OCI-LY7 (cell line): ENCODE results near the gene CCDC81. TPM values are rescaled to one million over a fixed set of nuclear protein-coding genes. Genes with fewer than 3 reads are reported as not detected.

Source experiments
- BruUV-seq: library from RNA; stranded (reverse); fragments of 400-500 nt; replicated peaks from 2 replicates; lab custom pipeline; 2021; lab: Mats Ljungman, UMichigan
- CTCF ChIA-PET: fragments of 300-600 bp; sonication (Branson Sonifier 250); formaldehyde crosslinking; loops from one replicate; lab custom pipeline; 2022; ENCODE audit warnings: antibody characterized with exemption; ENCODE audit not compliant: unreplicated experiment; lab: Charles Lee
- POLR2A ChIA-PET: fragments of 300-600 bp; sonication (Branson Sonifier 250); formaldehyde crosslinking; loops from one replicate; lab custom pipeline; 2022; ENCODE audit warnings: antibody characterized with exemption; lab: Charles Lee
- DNase-seq: peaks from one replicate; pipeline ENCODE4 v3.0.0-alpha.2; 2015; ENCODE audit warnings: low spot score
- H2AFZ ChIP-seq: fragments of 200-600 bp; sonication (generic), shearing (Covaris generic); 2 replicates; pipeline ENCODE4 v1.6.1; 2014; ENCODE audit warnings: mild to moderate bottlenecking, antibody characterized with exemption, low read length, moderate library complexity
- H3K27ac ChIP-seq: fragments of 200-600 bp; sonication (generic); 2 replicates; pipeline ENCODE4 v1.5.1; 2014; ENCODE audit warnings: mixed run types, low read depth, mild to moderate bottlenecking, moderate library complexity, low read length, inconsistent platforms; ENCODE audit not compliant: poor library complexity, severe bottlenecking
- H3K36me3 ChIP-seq: fragments of 200-600 bp; sonication (generic); 2 replicates; pipeline ENCODE4 v1.6.1; 2014; ENCODE audit warnings: mild to moderate bottlenecking, antibody characterized with exemption, low read length, moderate library complexity, mixed read lengths; ENCODE audit not compliant: insufficient read depth
- H3K4me1 ChIP-seq: fragments of 200-600 bp; sonication (generic); 2 replicates; pipeline ENCODE4 v1.5.1; 2014; ENCODE audit warnings: mild to moderate bottlenecking, low read length; ENCODE audit not compliant: insufficient read depth, poor library complexity, severe bottlenecking
- H3K4me2 ChIP-seq: fragments of 200-600 bp; sonication (generic); 2 replicates; pipeline ENCODE4 v1.6.1; 2014; ENCODE audit warnings: mild to moderate bottlenecking, low read length
- H3K4me3 ChIP-seq: fragments of 200-600 bp; sonication (generic); 2 replicates; pipeline ENCODE4 v1.5.1; 2014; ENCODE audit warnings: mild to moderate bottlenecking, low read depth, low read length; ENCODE audit not compliant: poor library complexity, severe bottlenecking
- H3K79me2 ChIP-seq: fragments of 200-600 bp; sonication (generic); 2 replicates; pipeline ENCODE4 v1.6.1; 2016; ENCODE audit warnings: low read depth, mild to moderate bottlenecking, low read length, moderate library complexity, mixed read lengths; ENCODE audit not compliant: insufficient read depth
- H3K9me2 ChIP-seq: fragments of 200-600 bp; sonication (generic); 2 replicates; pipeline ENCODE4 v1.6.1; 2016; ENCODE audit warnings: mild to moderate bottlenecking, low read length, mixed read lengths; ENCODE audit not compliant: insufficient read depth
- H3K9me3 ChIP-seq: fragments of 200-600 bp; sonication (generic); 2 replicates; pipeline ENCODE4 v1.6.1; 2014; ENCODE audit warnings: mild to moderate bottlenecking, mixed run types, low read length, mixed read lengths
- H4K20me1 ChIP-seq: fragments of 200-600 bp; sonication (generic); 2 replicates; pipeline ENCODE4 v1.6.1; 2014; ENCODE audit warnings: mild to moderate bottlenecking, antibody characterized with exemption, low read length, moderate library complexity, mixed read lengths; ENCODE audit not compliant: insufficient read depth
- CTCF ChIP-seq: fragments of 200-600 bp; sonication (generic); conservative IDR thresholded peaks from 2 replicates; pipeline ENCODE4 v1.5.1; 2014; ENCODE audit warnings: mild to moderate bottlenecking, antibody characterized with exemption, low read length, moderate library complexity, mixed read lengths
- EZH2phosphoT487 ChIP-seq: fragments of 200-600 bp; sonication (generic); IDR thresholded peaks from 2 replicates; pipeline ENCODE4 v1.6.1; 2018; ENCODE audit warnings: low read depth, borderline replicate concordance, mild to moderate bottlenecking, mixed run types, antibody characterized with exemption, low read length, moderate library complexity, mixed read lengths
- intact Hi-C: fragments of 100-400 bp; cut with micrococcal nuclease; formaldehyde crosslinking; loops from one replicate; pipeline ENCODE4 v1.10.0; 2022; ENCODE audit not compliant: unreplicated experiment
- total RNA-seq, 2 experiments: library from RNA; depleted of rRNA in 1 of 2; stranded (reverse); fragments of >200 nt in 1 of 2; shearing (Covaris generic) in 1 of 2; gene quantifications; 2 replicates each; pipeline ENCODE4 v1.2.3, GENCODE V29; 2014 to 2022

The CCDC81 gene
- total RNA-seq, 2 experiments from 2014 or later, result 0.41 to 1.0 TPM

- no peak overlapping the region for H2AFZ ChIP-seq
- no peak for DNase-seq
- H3K9me2 ChIP-seq, result no peaks in the 10 kb centered on the region
- POLR2A ChIA-PET, result no interaction called here
- no peak overlapping the region for H3K4me3 ChIP-seq
- TF ChIP-seq EZH2phosphoT487 (no peak), CTCF (peak; percentile 34; the same call in 1 of the 2 replicates)
- no peak overlapping the region for H3K4me2 ChIP-seq
- H3K4me1 ChIP-seq, result no peaks in the 10 kb centered on the region
- H3K9me3 ChIP-seq, result no peaks in the 10 kb centered on the region
- H3K79me2 ChIP-seq, result no peaks in the 10 kb centered on the region
- H3K36me3 ChIP-seq, result no peaks in the 10 kb centered on the region
- intact Hi-C loops, result no loop called here
- BruUV-seq, result no TSS peak
- H3K27ac ChIP-seq, result no peak overlapping the region
- CTCF ChIA-PET, result no interaction called here
- H4K20me1 ChIP-seq, result no peaks in the 10 kb centered on the region
Measured at GRCh38 chr11:86453290-86454030, 78.8 kb downstream of the CCDC81 start.

- H3K79me2 ChIP-seq, result no peaks in the 10 kb centered on the region
- POLR2A ChIA-PET, result no interaction called here
- BruUV-seq, result no TSS peak
- CTCF ChIA-PET, result interaction anchor here (1.0 kb wide), 1 partner anchor 28 kb away, joined by 3 read pairs; no protein-coding TSS in a partner anchor
- H4K20me1 ChIP-seq, result no peaks in the 10 kb centered on the region
- H3K36me3 ChIP-seq, result no peaks in the 10 kb centered on the region
- no peak overlapping the region for H3K4me3 ChIP-seq
- intact Hi-C loops, result loop anchor here (1.0 to 5.0 kb wide), 3 partner anchors 151 to 462 kb away; no protein-coding TSS in a partner anchor
- H3K27ac ChIP-seq, result no peak overlapping the region
- no peak overlapping the region for H2AFZ ChIP-seq
- TF ChIP-seq CTCF (peak; percentile 95), EZH2phosphoT487 (no peak)
- no peaks in the 10 kb centered on the region for H3K9me3 ChIP-seq
- DNase-seq, result peak; percentile 72
- H3K4me1 ChIP-seq, result no peaks in the 10 kb centered on the region
- no peak overlapping the region for H3K4me2 ChIP-seq
- H3K9me2 ChIP-seq, result no peaks in the 10 kb centered on the region
Measured at GRCh38 chr11:86456075-86456939, 81.6 kb downstream of the CCDC81 start.
